ENCODE data around the gene SERTAD4. TPM values are rescaled to one million over a fixed set of nuclear protein-coding genes. Genes with fewer than 3 reads are reported as not detected.

The SERTAD4 gene
- total and polyA plus RNA-seq, 7 donors, result 0.60 to 23.5 (median 4.3) TPM

- intact Hi-C loops (cut with DNase I), result no loop called here
- 86 to 87% methylated on average over 3 of the region's 3 CpGs for WGBS, 2 donors
- TF ChIP-seq POLR2AphosphoS5 (IDR thresholded peaks at IDR 0.05) (peak; percentile 59 to 89 (median 75)), CTCF (IDR thresholded peaks at IDR 0.05) (no peak), POLR2A (IDR thresholded peaks at IDR 0.05) (no peak), EP300 (IDR thresholded peaks at IDR 0.05) (peak in 2 of 4 donors; percentile 26 to 44)
- Histone ChIP-seq H3K27ac (peak overlapping the region; percentile 85 to 99 (median 98)), H3K4me3 (no peak overlapping the region), H3K27me3 (no peaks in the 10 kb centered on the region), H3K36me3 (no peaks in the 10 kb centered on the region), H3K9me3 (no peaks in the 10 kb centered on the region), H3K4me1 (peaks cover 0 to 82% (median 77%) of the 10 kb centered on the region in 4 donors)
- DNase-seq, result no peak
Measured at GRCh38 chr1:210235363-210236053, 2.9 kb downstream of the SERTAD4 start.

- WGBS, 2 donors, result 66 to 76% methylated on average over 4 of the region's 4 CpGs
- TF ChIP-seq POLR2AphosphoS5 (IDR thresholded peaks at IDR 0.05), result peak in 1 of 4 donors; percentile 37
- TF ChIP-seq EP300 (IDR thresholded peaks at IDR 0.05), result no peak
- TF ChIP-seq POLR2A (IDR thresholded peaks at IDR 0.05), result no peak
- TF ChIP-seq CTCF (IDR thresholded peaks at IDR 0.05), result no peak
- Histone ChIP-seq H3K4me3 (no peak overlapping the region), H3K27ac (peak overlapping the region; percentile 85 to 99 (median 98)), H3K36me3 (peaks cover 0 to 2% (median 0%) of the 10 kb centered on the region in 4 donors), H3K9me3 (no peaks in the 10 kb centered on the region), H3K27me3 (no peaks in the 10 kb centered on the region), H3K4me1 (peaks cover 0 to 82% (median 72%) of the 10 kb centered on the region in 4 donors)
- DNase-seq, result no peak
- intact Hi-C loops (cut with DNase I), result no loop called here
Measured at GRCh38 chr1:210236386-210236839, 3.8 kb downstream of the SERTAD4 start.

GRCh38 chr1:210236840-210237409 is 4.3 kb downstream of the SERTAD4 start:
- TF ChIP-seq POLR2A (IDR thresholded peaks at IDR 0.05), result no peak
- peak; percentile 91 to 98 (median 95) for TF ChIP-seq POLR2AphosphoS5 (IDR thresholded peaks at IDR 0.05)
- peak in 1 of 4 experiments; percentile 9 for TF ChIP-seq CTCF (IDR thresholded peaks at IDR 0.05)
- TF ChIP-seq EP300 (IDR thresholded peaks at IDR 0.05), result peak in 3 of 4 donors; percentile 71 to 86 (median 78)
- Histone ChIP-seq H3K27me3 (no peaks in the 10 kb centered on the region), H3K4me3 (peak overlapping the region in 2 of 4 donors; percentile 15 to 16), H3K9me3 (no peaks in the 10 kb centered on the region), H3K4me1 (peaks cover 0 to 82% (median 67%) of the 10 kb centered on the region in 4 donors), H3K27ac (peak overlapping the region; percentile 85 to 99 (median 98)), H3K36me3 (peaks cover 0 to 7% (median 0%) of the 10 kb centered on the region in 4 donors)
- DNase-seq, result peak; percentile 94
- intact Hi-C loops (cut with DNase I), result no loop called here
- 55 to 77% methylated on average over 10 of the region's 10 CpGs for WGBS, 2 donors

GRCh38 chr1:210237479-210237878 is 4.9 kb downstream of the SERTAD4 start:
- no peak for TF ChIP-seq CTCF (IDR thresholded peaks at IDR 0.05)
- TF ChIP-seq POLR2AphosphoS5 (IDR thresholded peaks at IDR 0.05), result no peak
- TF ChIP-seq POLR2A (IDR thresholded peaks at IDR 0.05), result no peak
- TF ChIP-seq EP300 (IDR thresholded peaks at IDR 0.05), result no peak
- intact Hi-C loops (cut with DNase I), result no loop called here
- WGBS, 2 donors, result 62 to 80% methylated on average over 5 of the region's 5 CpGs
- Histone ChIP-seq H3K4me1 (peaks cover 0 to 79% (median 66%) of the 10 kb centered on the region in 4 donors), H3K9me3 (no peaks in the 10 kb centered on the region), H3K27me3 (no peaks in the 10 kb centered on the region), H3K4me3 (peak overlapping the region in 2 of 4 donors; percentile 15 to 16), H3K36me3 (peaks cover 0 to 12% (median 0%) of the 10 kb centered on the region in 4 donors), H3K27ac (peak overlapping the region; percentile 85 to 99 (median 98))
- no peak for DNase-seq
